Activated naive CD4-positive, alpha-beta T cell treated with anti-CD3 and anti-CD28 coated beads, Interleukin-2, amount 50 U/mL, for 24 hours (primary cell): ENCODE data around the gene EIF5A.

Experiments used
- H3K27ac Mint-ChIP-seq: one replicate; pipeline ENCODE4 v1.8.0; 2021; ENCODE audit warnings: mild to moderate bottlenecking, mixed read lengths
- H3K27me3 Mint-ChIP-seq: one replicate; pipeline ENCODE4 v1.8.0; 2021; ENCODE audit warnings: mixed read lengths
- H3K36me3 Mint-ChIP-seq: one replicate; pipeline ENCODE4 v1.8.0; 2021; ENCODE audit warnings: mixed read lengths
- H3K4me1 Mint-ChIP-seq: one replicate; pipeline ENCODE4 v1.8.0; 2021; ENCODE audit warnings: mixed read lengths
- H3K4me3 Mint-ChIP-seq: one replicate; pipeline ENCODE4 v1.8.0; 2021; ENCODE audit warnings: mild to moderate bottlenecking, mixed read lengths
- H3K9me3 Mint-ChIP-seq: one replicate; pipeline ENCODE4 v1.8.0; 2021; ENCODE audit warnings: mixed read lengths

EIF5A gene

DNA sequence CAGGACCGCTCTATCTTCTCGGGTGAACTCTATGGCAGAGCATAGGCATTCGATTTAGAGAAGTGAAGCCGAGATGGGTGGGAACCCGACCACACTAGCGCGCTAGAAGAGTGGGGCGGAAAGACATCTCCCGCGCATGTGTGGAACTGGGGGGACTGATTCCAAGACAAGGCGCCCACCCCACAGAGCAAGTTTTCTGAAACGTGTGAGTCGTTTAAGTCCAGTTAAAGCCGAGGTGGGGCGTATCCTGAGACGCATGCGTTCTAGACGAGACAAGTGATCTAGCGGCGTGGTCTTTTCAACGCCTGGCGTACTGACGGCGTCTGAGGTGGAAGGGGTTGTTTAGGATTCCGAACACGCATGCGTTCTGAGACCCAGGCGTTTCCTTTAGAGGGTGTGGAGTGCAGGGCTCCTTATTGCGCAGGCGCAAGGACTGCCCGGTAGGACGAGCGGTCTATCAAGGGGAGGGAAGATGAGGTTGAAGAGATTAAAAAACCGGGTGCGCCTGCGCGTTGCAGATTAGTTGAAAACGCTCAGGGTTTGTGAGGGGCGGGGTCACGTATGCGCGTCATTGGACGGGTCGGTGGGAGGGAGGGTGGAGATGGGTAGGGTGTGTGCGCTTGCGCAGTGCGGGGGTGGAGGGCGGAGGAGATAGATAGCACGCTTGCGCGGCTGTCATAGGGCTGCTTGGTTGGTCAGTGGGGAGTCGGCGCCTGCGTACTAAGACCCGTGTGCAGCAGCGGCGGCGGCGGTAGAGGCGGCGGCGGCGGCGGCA, at the start of gene EIF5A:
Gene EIF5A, plus strand, starts transcription at position 718 of the 775 bp plus-strand sequence. CDS start 2,008 bp downstream, outside the sequence.
- no peaks in the 10 kb centered on the region for H3K27me3 Mint-ChIP-seq
- peak within 1 kb of the TSS; percentile 94 for H3K4me3 Mint-ChIP-seq
- H3K4me1 Mint-ChIP-seq: peaks cover 29% of the 10 kb centered on the region
- H3K36me3 Mint-ChIP-seq: peaks cover 27% of the 10 kb centered on the region
- H3K27ac Mint-ChIP-seq: peak within 1 kb of the TSS; percentile 99
- H3K9me3 Mint-ChIP-seq: no peaks in the 10 kb centered on the region

DNA sequence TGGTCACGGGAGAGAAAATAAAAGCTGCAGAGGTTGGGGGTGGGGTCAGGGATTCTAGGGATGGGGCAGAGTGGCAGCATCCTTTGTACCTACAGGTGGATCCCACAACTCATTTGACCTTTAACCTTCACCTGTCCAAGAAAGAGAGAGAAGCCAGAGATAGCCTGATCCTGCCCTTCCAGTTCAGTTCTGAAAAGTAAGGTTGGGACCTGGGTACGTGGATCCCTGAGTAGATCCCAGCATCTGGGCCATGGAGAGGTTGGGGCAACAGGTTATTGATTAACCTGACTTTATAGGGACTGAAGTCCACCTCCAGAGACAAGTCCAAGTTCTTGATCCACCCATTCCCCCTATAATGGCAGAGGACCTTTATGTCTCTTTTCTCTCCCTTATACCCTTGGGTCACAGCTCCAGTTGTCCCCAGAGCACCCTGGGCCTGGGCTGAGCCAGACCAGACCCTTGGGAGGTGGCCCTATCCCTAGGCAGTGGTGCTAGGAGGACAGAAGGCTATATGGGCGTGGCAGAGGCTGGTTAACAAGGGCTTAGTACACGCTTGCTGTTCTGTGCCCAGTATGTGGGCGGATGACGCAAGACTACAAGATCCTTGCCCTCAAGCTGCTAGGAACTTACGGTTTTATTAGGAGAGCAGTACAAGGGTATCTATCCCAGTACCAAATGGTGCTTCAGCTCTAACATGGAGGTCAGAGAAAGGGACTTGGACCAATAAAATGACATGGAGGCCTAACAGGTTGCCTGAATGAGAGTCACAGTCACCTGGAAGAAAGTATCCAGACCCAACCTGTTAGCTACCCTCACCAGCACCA, 48.5 kb upstream of the EIF5A start:
- Mint-ChIP-seq H3K27ac (peak overlapping the region; percentile 10), H3K27me3 (peaks cover 2% of the 10 kb centered on the region), H3K4me1 (peaks cover 28% of the 10 kb centered on the region), H3K9me3 (no peaks in the 10 kb centered on the region), H3K4me3 (no peak overlapping the region), H3K36me3 (peaks cover 8% of the 10 kb centered on the region)

- Mint-ChIP-seq H3K4me3 (no peak overlapping the region), H3K27ac (peak overlapping the region; percentile 10), H3K27me3 (peaks cover 2% of the 10 kb centered on the region), H3K4me1 (peaks cover 27% of the 10 kb centered on the region), H3K36me3 (peaks cover 7% of the 10 kb centered on the region), H3K9me3 (no peaks in the 10 kb centered on the region)
Measured at GRCh38 chr17:7259555-7259889, 47.9 kb upstream of the EIF5A start.

GRCh38 chr17:7260151-7260550, 47.3 kb upstream of the EIF5A start:
- peak overlapping the region; percentile 64 for H3K4me3 Mint-ChIP-seq
- H3K9me3 Mint-ChIP-seq: no peaks in the 10 kb centered on the region
- peaks cover 4% of the 10 kb centered on the region for H3K36me3 Mint-ChIP-seq
- H3K4me1 Mint-ChIP-seq: peaks cover 24% of the 10 kb centered on the region
- no peak overlapping the region for H3K27ac Mint-ChIP-seq
- H3K27me3 Mint-ChIP-seq: peaks cover 2% of the 10 kb centered on the region

DNA sequence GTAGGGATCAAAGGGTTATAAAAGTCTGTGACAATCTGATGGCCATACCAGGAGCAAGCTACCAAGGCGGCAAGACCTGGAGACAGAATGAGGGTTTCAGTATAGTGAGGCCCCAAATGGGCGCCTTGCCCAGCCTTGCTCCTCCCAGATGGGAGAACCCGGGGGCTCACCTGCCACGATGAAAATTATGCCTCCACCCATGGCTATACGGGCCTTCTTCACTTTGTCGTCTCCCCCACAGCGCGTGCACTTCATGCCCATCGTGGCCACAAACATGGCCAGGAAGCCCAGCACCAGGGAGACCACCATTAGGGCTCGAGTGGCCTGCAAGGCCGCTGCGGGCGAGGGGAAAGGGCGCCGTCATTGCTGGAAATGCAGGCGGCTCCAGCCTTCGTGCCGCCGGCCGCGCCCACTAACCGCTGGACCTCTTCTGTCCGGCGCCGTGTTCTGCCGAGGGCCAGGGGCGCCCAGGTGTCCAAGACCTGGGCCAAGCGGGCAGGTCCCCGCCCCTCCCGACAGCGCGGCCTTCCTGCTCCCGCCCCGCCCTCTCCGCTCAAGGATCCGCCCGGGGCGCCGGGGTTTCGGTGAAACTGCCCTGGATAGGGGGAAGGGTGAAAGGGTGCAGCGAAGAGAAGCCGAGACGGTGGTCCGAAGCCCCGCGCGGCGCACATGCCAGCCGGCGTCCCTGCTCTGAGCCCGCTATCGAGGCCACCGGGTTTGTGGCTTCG, 46.6 kb upstream of the EIF5A start:
- H3K4me3 Mint-ChIP-seq: peak overlapping the region; percentile 64
- H3K27me3 Mint-ChIP-seq: peaks cover 2% of the 10 kb centered on the region
- peaks cover 4% of the 10 kb centered on the region for H3K36me3 Mint-ChIP-seq
- peaks cover 24% of the 10 kb centered on the region for H3K4me1 Mint-ChIP-seq
- H3K9me3 Mint-ChIP-seq: no peaks in the 10 kb centered on the region
- H3K27ac Mint-ChIP-seq: peak overlapping the region; percentile 17

GRCh38 chr17:7261379-7262191, 45.8 kb upstream of the EIF5A start:
- H3K4me3 Mint-ChIP-seq: peak overlapping the region; percentile 62
- peaks cover 24% of the 10 kb centered on the region for H3K4me1 Mint-ChIP-seq
- peaks cover 2% of the 10 kb centered on the region for H3K27me3 Mint-ChIP-seq
- H3K9me3 Mint-ChIP-seq: no peaks in the 10 kb centered on the region
- peak overlapping the region; percentile 30 for H3K27ac Mint-ChIP-seq
- peaks cover 4% of the 10 kb centered on the region for H3K36me3 Mint-ChIP-seq

- peaks cover 24% of the 10 kb centered on the region for H3K4me1 Mint-ChIP-seq
- H3K27me3 Mint-ChIP-seq: peaks cover 2% of the 10 kb centered on the region
- H3K4me3 Mint-ChIP-seq: peak within 1 kb of the TSS; percentile 82
- H3K27ac Mint-ChIP-seq: peak within 1 kb of the TSS; percentile 59
- no peaks in the 10 kb centered on the region for H3K9me3 Mint-ChIP-seq
- H3K36me3 Mint-ChIP-seq: peaks cover 4% of the 10 kb centered on the region
Measured at GRCh38 chr17:7262192-7262934, 45.1 kb upstream of the EIF5A start, which contains the start of gene CLDN7. Gene CLDN7 (minus strand): TSS chr17:7262478. CDS start chr17:7262043, 435 bp downstream.

DNA sequence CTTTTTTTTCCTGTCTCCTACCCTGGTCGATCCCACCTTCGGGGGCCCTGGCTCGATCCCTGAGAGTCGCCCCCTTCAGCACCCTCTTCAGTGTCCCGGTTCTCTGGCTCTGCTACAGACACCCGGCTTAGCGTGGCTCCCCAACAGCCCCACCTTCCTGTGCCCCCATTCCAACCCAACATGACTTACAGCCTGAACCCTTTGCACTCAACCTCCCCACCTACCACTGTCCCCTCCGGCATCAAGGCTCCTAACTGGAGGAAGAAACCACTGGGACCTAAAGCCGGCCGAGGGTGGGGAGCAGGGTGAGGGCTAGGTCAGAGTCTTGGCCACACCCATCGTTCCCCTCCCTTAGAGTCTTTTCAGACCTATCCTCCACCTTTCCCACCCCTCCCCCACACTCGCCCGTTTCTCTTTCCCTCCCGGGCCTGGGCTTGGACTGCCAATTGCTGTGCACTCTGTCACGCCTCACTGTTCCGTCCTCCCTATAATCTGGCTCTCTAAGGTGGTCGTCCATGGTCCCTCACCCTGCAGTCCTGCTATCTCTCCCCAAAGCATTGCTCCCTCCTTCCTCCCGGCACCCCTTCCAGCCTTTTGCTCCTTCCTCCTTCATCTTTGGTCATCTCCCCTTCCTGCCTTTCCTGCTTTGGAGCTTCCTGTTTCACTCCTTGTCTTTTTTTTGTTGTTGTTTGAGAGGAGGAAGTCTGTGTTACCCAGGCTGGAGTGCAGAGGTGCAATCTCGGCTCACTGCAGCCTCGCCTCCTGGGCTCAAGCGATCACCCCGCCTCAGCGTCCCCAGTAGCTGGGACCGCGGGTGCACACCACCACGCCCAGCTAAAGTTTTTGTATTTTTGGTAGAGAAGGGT, 44.3 kb upstream of the EIF5A start:
- H3K9me3 Mint-ChIP-seq: no peaks in the 10 kb centered on the region
- H3K36me3 Mint-ChIP-seq: peaks cover 4% of the 10 kb centered on the region
- peaks cover 24% of the 10 kb centered on the region for H3K4me1 Mint-ChIP-seq
- peaks cover 2% of the 10 kb centered on the region for H3K27me3 Mint-ChIP-seq
- H3K4me3 Mint-ChIP-seq: peak overlapping the region; percentile 82
- peak overlapping the region; percentile 59 for H3K27ac Mint-ChIP-seq

DNA sequence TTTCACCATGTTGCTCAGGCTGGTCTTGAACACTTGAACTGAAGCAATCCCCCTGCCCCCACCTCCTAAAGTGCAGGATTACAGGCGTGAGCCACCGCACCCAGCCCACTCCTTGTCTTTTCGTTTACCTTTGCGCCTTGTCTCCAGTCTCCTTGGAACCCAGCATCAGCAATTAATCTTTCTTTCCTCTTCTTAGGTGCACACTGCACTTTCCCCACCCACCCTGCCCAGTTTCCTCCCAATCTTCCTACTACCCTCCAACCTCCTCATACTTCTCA, 43.7 kb upstream of the EIF5A start:
- Mint-ChIP-seq H3K27me3 (peaks cover 2% of the 10 kb centered on the region), H3K4me1 (peaks cover 24% of the 10 kb centered on the region), H3K27ac (peak overlapping the region; percentile 47), H3K4me3 (peak overlapping the region; percentile 82), H3K36me3 (peaks cover 4% of the 10 kb centered on the region), H3K9me3 (no peaks in the 10 kb centered on the region)

- H3K9me3 Mint-ChIP-seq: no peaks in the 10 kb centered on the region
- H3K27me3 Mint-ChIP-seq: peaks cover 2% of the 10 kb centered on the region
- no peak overlapping the region for H3K27ac Mint-ChIP-seq
- no peaks in the 10 kb centered on the region for H3K36me3 Mint-ChIP-seq
- H3K4me1 Mint-ChIP-seq: peaks cover 22% of the 10 kb centered on the region
- H3K4me3 Mint-ChIP-seq: no peak overlapping the region
Measured at GRCh38 chr17:7266784-7267183, 40.6 kb upstream of the EIF5A start.

DNA sequence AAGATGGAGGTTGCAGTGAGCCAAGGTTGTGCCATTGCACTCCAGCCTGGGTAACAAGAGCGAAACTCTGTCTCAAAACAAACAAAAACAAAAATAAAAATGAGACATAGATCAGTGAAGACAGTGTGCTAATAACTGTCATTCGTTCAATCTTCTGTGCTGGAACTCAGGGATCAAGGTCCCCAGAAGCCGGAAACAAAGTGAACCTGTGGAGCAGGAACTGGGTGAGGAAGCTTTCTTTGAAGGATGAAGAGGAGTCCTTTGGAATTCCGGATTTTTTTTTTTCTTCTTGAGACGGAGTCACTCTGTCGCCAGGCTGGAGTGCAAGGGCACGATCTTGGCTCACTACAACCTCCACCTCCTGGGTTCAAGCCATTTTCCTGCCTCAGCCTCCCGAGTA, 28.0 kb upstream of the EIF5A start:
- no peak overlapping the region for H3K27ac Mint-ChIP-seq
- no peaks in the 10 kb centered on the region for H3K36me3 Mint-ChIP-seq
- no peaks in the 10 kb centered on the region for H3K9me3 Mint-ChIP-seq
- peaks cover 11% of the 10 kb centered on the region for H3K4me1 Mint-ChIP-seq
- no peak overlapping the region for H3K4me3 Mint-ChIP-seq
- H3K27me3 Mint-ChIP-seq: peaks cover 9% of the 10 kb centered on the region

- H3K4me1 Mint-ChIP-seq: peaks cover 11% of the 10 kb centered on the region
- H3K27me3 Mint-ChIP-seq: peaks cover 9% of the 10 kb centered on the region
- H3K9me3 Mint-ChIP-seq: no peaks in the 10 kb centered on the region
- H3K36me3 Mint-ChIP-seq: no peaks in the 10 kb centered on the region
- no peak overlapping the region for H3K27ac Mint-ChIP-seq
- H3K4me3 Mint-ChIP-seq: peak overlapping the region; percentile 84
Measured at GRCh38 chr17:7280519-7281073, 26.8 kb upstream of the EIF5A start.

GRCh38 chr17:7281074-7281952, 26.1 kb upstream of the EIF5A start, which contains the start of gene SLC2A4:
Gene SLC2A4 (plus strand): TSS chr17:7281718. CDS start chr17:7281935, 217 bp downstream.
- no peaks in the 10 kb centered on the region for H3K36me3 Mint-ChIP-seq
- no peaks in the 10 kb centered on the region for H3K9me3 Mint-ChIP-seq
- no peak within 1 kb of the TSS for H3K27ac Mint-ChIP-seq
- H3K4me3 Mint-ChIP-seq: peak within 1 kb of the TSS; percentile 84
- peaks cover 11% of the 10 kb centered on the region for H3K4me1 Mint-ChIP-seq
- H3K27me3 Mint-ChIP-seq: peaks cover 9% of the 10 kb centered on the region
